ENCODE results near the gene ZNF502. TPM values are rescaled to one million over a fixed set of nuclear protein-coding genes. Genes with fewer than 3 reads are reported as not detected.

ZNF502 gene
- total RNA-seq, 1 experiment from 2014 or later: 3.6 TPM

- Mint-ChIP-seq H3K27ac (no peak overlapping the region), H3K4me3 (no peak overlapping the region), H3K36me3 (peaks cover 90% of the 10 kb centered on the region), H3K4me1 (peaks cover 3% of the 10 kb centered on the region; the same call in 1 of the 2 replicates), H3K9me3 (peaks cover 70% of the 10 kb centered on the region), H3K27me3 (ENCODE audit: low read depth) (0 out of 2 replicates have a peak, but pooled peaks cover 4% of the 10 kb centered on the region)
- ATAC-seq (no peak), DNase-seq (ENCODE audit: low spot score) (no peak)
- ChIA-PET POLR2A (no interaction called here), CTCF (no interaction called here)
- TF ChIP-seq PRDM15 (CRISPR knock-in tag; IDR thresholded peaks at IDR 0.05) (no peak), MAX (CRISPR knock-in tag; IDR thresholded peaks at IDR 0.05) (no peak), IRF1 (CRISPR knock-in tag; IDR thresholded peaks at IDR 0.05) (no peak), CREB1 (CRISPR knock-in tag; IDR thresholded peaks at IDR 0.05) (no peak), NFYB (CRISPR knock-in tag; conservative IDR thresholded peaks at IDR 0.05; ENCODE audit: low read depth) (no peak), PRRX2 (CRISPR knock-in tag; IDR thresholded peaks at IDR 0.05) (no peak), ZNF138 (CRISPR knock-in tag; conservative IDR thresholded peaks at IDR 0.05) (no peak), NFE2L1 (CRISPR knock-in tag; IDR thresholded peaks at IDR 0.05) (no peak), NFATC4 (CRISPR knock-in tag; IDR thresholded peaks at IDR 0.05) (no peak), ATF2 (CRISPR knock-in tag; IDR thresholded peaks at IDR 0.05; ENCODE audit: borderline replicate concordance, low read depth) (no peak), ATF1 (CRISPR knock-in tag; IDR thresholded peaks at IDR 0.05) (no peak), ELF4 (CRISPR knock-in tag; IDR thresholded peaks at IDR 0.05; ENCODE audit: low read depth) (no peak), ZBTB43 (CRISPR knock-in tag; IDR thresholded peaks at IDR 0.05) (no peak), TEAD1 (CRISPR knock-in tag; IDR thresholded peaks at IDR 0.05) (no peak), GTF2I (CRISPR knock-in tag; conservative IDR thresholded peaks at IDR 0.05) (no peak)
Measured at GRCh38 chr3:44772099-44772442, 59.6 kb downstream of the ZNF502 start.

Other genes starting within 250 kb of the ZNF502 start
- 20.3 to 27.7 TPM (median 26.0 TPM) in 3 replicates for gene ZNF445, start 235.0 kb upstream of the ZNF502 start, total RNA-seq (2021)
- gene ZKSCAN7, start 157.5 kb upstream of the ZNF502 start, total RNA-seq (2021): 8.3 to 9.4 TPM (median 8.9 TPM) in 3 replicates
- 7.8 to 11.0 TPM (median 9.0 TPM) in 3 replicates for gene ZNF660, start 127.7 kb upstream of the ZNF502 start, total RNA-seq (2021)
- 16.4 to 19.8 TPM (median 16.4 TPM) in 3 replicates for gene ZNF197, start 87.6 kb upstream of the ZNF502 start, total RNA-seq (2021)
- 11.1 to 17.2 TPM (median 13.9 TPM) in 3 replicates for gene ZNF35, start 63.9 kb upstream of the ZNF502 start, total RNA-seq (2021)
- 8.8 to 9.0 TPM (median 8.8 TPM) in 3 replicates for gene ZNF501, start 17.0 kb downstream of the ZNF502 start, total RNA-seq (2021)
- gene KIAA1143, start 49.0 kb downstream of the ZNF502 start, total RNA-seq (2021): 41.9 to 55.6 TPM (median 45.4 TPM) in 3 replicates
- 18.4 to 23.7 TPM (median 21.1 TPM) in 3 replicates for gene KIF15, start 49.1 kb downstream of the ZNF502 start, total RNA-seq (2021)
- gene TMEM42, start 149.3 kb downstream of the ZNF502 start, total RNA-seq (2021): 15.0 to 20.1 TPM (median 16.6 TPM) in 3 replicates
- gene TGM4, start 161.9 kb downstream of the ZNF502 start, total RNA-seq (2021): not detected in 3 replicates

Data from WTC11 (cell line).